DOHH2 (cell line): ENCODE measurements around the gene RARB.

Experiments used
- H3F3A ChIP-seq: fragments of 200-600 bp; sonication (generic), shearing (Covaris generic); 2 replicates; pipeline ENCODE4 v1.6.0; 2016; ENCODE audit warnings: antibody characterized with exemption, mild to moderate bottlenecking; ENCODE audit not compliant: control insufficient read depth, insufficient read depth
- H3K27ac ChIP-seq: fragments of 200-600 bp; sonication (generic); 2 replicates; pipeline ENCODE4 v1.5.1; 2014; ENCODE audit warnings: low read depth, mild to moderate bottlenecking, low read length, moderate library complexity
- H3K27me3 ChIP-seq: fragments of 200-600 bp; sonication (generic); 2 replicates; pipeline ENCODE4 v1.6.1; 2014; ENCODE audit warnings: mild to moderate bottlenecking, low read length, mixed read lengths; ENCODE audit not compliant: control insufficient read depth
- H3K36me3 ChIP-seq: fragments of 200-600 bp; sonication (generic); 2 replicates; pipeline ENCODE4 v1.6.1; 2014; ENCODE audit warnings: mild to moderate bottlenecking, low read length, moderate library complexity, mixed read lengths; ENCODE audit not compliant: control insufficient read depth
- H3K4me1 ChIP-seq: fragments of 200-600 bp; sonication (generic); 2 replicates; pipeline ENCODE4 v1.6.1; 2014; ENCODE audit warnings: mild to moderate bottlenecking, low read length, mixed read lengths; ENCODE audit not compliant: control insufficient read depth
- H3K4me2 ChIP-seq: fragments of 200-600 bp; sonication (generic); 2 replicates; pipeline ENCODE4 v1.6.0; 2014; ENCODE audit warnings: mild to moderate bottlenecking, low read length, moderate library complexity
- H3K4me3 ChIP-seq: fragments of 200-600 bp; sonication (generic); 2 replicates; pipeline ENCODE4 v1.5.1; 2014; ENCODE audit warnings: mild to moderate bottlenecking, low read length, mixed read lengths
- H3K79me2 ChIP-seq: fragments of 200-600 bp; sonication (generic); 2 replicates; pipeline ENCODE4 v1.6.1; 2014; ENCODE audit warnings: mild to moderate bottlenecking, low read length, mixed read lengths; ENCODE audit not compliant: control insufficient read depth
- H3K9me2 ChIP-seq: fragments of 200-600 bp; sonication (generic); replicated peaks from 2 replicates; pipeline ENCODE4 v1.6.1; 2014; ENCODE audit warnings: mild to moderate bottlenecking, low read length, mixed read lengths; ENCODE audit not compliant: control insufficient read depth
- H3K9me3 ChIP-seq: fragments of 200-600 bp; sonication (generic); 2 replicates; pipeline ENCODE4 v1.6.1; 2014; ENCODE audit warnings: antibody characterized with exemption, low read length, mixed read lengths; ENCODE audit not compliant: control insufficient read depth, insufficient read depth
- H4K20me1 ChIP-seq: fragments of 200-600 bp; sonication (generic); 2 replicates; pipeline ENCODE4 v1.6.0; 2014; ENCODE audit warnings: low read depth, mild to moderate bottlenecking, antibody characterized with exemption, low read length, moderate library complexity; ENCODE audit not compliant: control insufficient read depth, insufficient read depth
- EZH2phosphoT487 ChIP-seq: fragments of 200-600 bp; sonication (generic); IDR thresholded peaks from 2 replicates; pipeline ENCODE4 v1.6.1; 2017; ENCODE audit warnings: borderline replicate concordance, mild to moderate bottlenecking, antibody characterized with exemption, low read length, moderate library complexity, mixed read lengths
- TF ChIP-seq, protein P1 (sequence below): fragments of 200-600 bp; sonication (generic); IDR thresholded peaks from one replicate; pipeline ENCODE4 v1.5.1; 2014; ENCODE audit warnings: antibody characterized with exemption, mild to moderate bottlenecking, low read depth, low read length; ENCODE audit not compliant: poor library complexity, severe bottlenecking

The RARB gene

DNA sequence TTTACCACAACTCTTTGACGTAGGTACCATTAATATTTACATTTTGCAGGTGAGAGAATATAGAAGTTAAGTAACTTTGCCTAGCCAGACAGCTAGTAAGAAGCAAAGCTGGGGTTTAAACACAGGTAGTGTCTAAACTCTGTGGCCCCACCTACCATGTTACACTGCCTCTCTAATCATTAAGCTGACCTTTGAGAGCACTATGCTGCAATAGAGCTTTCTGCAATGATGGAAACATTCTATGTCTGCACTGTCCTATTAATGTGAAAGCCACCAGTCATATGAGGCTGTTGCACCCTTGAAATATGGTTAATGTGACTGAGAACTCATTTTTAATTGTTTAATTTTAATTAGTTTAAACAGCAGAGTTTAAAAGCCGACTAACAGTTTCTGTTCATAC, 6.3 kb upstream of the RARB start:
- no peak overlapping the region for H3K27ac ChIP-seq
- H3K9me2 ChIP-seq: no peaks in the 10 kb centered on the region
- no peaks in the 10 kb centered on the region for H3K36me3 ChIP-seq
- H3K4me1 ChIP-seq: no peaks in the 10 kb centered on the region
- H3F3A ChIP-seq: no peaks in the 10 kb centered on the region
- no peaks in the 10 kb centered on the region for H3K79me2 ChIP-seq
- TF ChIP-seq, protein P1, sequence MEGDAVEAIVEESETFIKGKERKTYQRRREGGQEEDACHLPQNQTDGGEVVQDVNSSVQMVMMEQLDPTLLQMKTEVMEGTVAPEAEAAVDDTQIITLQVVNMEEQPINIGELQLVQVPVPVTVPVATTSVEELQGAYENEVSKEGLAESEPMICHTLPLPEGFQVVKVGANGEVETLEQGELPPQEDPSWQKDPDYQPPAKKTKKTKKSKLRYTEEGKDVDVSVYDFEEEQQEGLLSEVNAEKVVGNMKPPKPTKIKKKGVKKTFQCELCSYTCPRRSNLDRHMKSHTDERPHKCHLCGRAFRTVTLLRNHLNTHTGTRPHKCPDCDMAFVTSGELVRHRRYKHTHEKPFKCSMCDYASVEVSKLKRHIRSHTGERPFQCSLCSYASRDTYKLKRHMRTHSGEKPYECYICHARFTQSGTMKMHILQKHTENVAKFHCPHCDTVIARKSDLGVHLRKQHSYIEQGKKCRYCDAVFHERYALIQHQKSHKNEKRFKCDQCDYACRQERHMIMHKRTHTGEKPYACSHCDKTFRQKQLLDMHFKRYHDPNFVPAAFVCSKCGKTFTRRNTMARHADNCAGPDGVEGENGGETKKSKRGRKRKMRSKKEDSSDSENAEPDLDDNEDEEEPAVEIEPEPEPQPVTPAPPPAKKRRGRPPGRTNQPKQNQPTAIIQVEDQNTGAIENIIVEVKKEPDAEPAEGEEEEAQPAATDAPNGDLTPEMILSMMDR: no peak
- no peaks in the 10 kb centered on the region for H3K9me3 ChIP-seq
- no peaks in the 10 kb centered on the region for H4K20me1 ChIP-seq
- H3K4me2 ChIP-seq: no peak overlapping the region
- H3K27me3 ChIP-seq: no peaks in the 10 kb centered on the region
- no peak overlapping the region for H3K4me3 ChIP-seq

DNA sequence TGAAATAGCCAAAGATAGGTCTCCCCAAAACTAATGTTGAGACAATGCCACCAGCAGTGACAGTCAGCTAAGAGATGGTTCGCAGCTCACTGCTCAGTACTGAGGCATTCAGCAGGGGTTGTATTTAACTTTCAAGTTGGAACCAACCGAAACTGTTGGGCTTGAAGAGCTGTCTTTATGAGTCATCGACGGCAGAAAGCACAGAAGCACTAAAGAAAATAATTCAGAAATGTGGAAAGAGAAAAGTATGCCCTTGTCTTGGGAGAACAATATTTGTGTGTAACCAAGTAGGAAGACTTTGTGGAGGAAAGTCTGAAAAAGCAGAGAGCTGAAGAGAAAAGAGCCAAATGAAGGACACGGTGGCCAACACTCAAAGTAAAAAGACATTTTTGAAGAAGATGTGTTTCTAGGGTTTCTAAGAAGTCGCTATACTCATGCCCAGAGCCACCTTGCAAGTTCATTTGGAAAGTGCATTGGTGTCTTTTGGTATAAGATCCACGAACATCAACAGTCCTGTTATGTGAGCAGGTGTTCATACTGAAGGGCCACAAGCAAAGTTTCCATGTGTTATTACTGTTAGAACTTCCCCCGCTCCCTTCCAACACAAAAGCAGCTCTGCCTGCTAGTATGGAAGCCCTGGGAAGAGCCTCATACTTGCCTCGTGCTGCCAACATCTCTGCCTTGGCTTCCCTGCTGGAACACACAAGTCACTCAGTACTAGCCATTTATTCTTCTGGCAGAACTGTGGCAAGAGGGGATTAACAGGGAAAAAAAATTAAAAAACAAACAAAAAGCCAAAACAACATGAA, 4.1 kb upstream of the RARB start:
- TF ChIP-seq EZH2phosphoT487: no peak
- TF ChIP-seq, protein P1: no peak
- no peaks in the 10 kb centered on the region for H3K79me2 ChIP-seq
- no peaks in the 10 kb centered on the region for H3F3A ChIP-seq
- H4K20me1 ChIP-seq: no peaks in the 10 kb centered on the region
- no peak overlapping the region for H3K4me3 ChIP-seq
- no peaks in the 10 kb centered on the region for H3K9me2 ChIP-seq
- H3K36me3 ChIP-seq: no peaks in the 10 kb centered on the region
- H3K27me3 ChIP-seq: no peaks in the 10 kb centered on the region
- no peaks in the 10 kb centered on the region for H3K9me3 ChIP-seq
- no peak overlapping the region for H3K27ac ChIP-seq
- no peaks in the 10 kb centered on the region for H3K4me1 ChIP-seq
- H3K4me2 ChIP-seq: no peak overlapping the region

DNA sequence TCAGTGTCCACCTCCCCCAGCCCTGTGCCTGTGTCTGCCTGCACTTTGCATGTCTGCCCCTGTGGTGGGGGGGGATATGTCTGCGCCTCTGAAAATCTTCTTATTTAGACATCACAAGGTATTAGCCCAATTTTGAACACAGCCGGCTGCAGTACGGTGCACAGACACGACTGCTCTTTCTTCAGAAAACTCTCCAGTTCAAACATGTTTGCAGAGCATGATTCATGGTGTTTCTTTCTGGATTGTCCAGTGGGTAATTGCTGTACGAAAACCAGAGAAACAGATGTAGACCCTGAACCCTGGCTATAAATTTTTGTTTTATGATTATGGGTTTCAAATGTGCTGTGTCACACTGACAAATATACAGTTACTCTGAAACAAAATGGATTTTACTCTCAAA, 3.4 kb upstream of the RARB start:
- H3K4me1 ChIP-seq: no peaks in the 10 kb centered on the region
- TF ChIP-seq EZH2phosphoT487: no peak
- TF ChIP-seq, protein P1: no peak
- H3K9me3 ChIP-seq: no peaks in the 10 kb centered on the region
- H3K4me2 ChIP-seq: no peak overlapping the region
- no peaks in the 10 kb centered on the region for H3F3A ChIP-seq
- H3K4me3 ChIP-seq: no peak overlapping the region
- H4K20me1 ChIP-seq: no peaks in the 10 kb centered on the region
- no peaks in the 10 kb centered on the region for H3K27me3 ChIP-seq
- H3K9me2 ChIP-seq: no peaks in the 10 kb centered on the region
- no peaks in the 10 kb centered on the region for H3K36me3 ChIP-seq
- no peaks in the 10 kb centered on the region for H3K79me2 ChIP-seq
- H3K27ac ChIP-seq: no peak overlapping the region
